NCI-H1694 treated with DMSO at 0.1 percent for 48 hours (cell line): ENCODE results near the gene FRMD4B.

Source experiments
- DNase-seq: peaks from one replicate; lab custom pipeline; 2025; lab: John Stamatoyannopoulos, UW

FRMD4B gene

DNA sequence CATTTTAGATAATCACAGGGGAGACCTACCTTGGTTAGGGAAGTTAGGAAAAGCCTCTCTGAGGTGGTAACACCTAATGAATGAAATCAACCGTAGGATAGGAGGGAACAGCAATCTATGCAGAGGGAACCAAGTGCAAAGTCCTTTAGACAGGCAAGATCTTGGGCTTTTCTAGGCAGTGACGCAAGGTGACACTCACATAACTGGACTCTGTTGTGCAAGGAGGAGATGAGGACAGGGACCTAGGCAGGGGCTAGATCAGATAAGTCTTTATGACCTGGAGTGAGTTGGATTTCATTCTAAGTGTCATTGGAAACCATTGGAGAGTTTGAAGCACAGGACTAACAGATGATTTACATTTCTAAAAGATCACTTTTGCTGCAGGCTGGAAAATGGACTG is 258.9 kb downstream of the FRMD4B start:
- no peak for DNase-seq

DNA sequence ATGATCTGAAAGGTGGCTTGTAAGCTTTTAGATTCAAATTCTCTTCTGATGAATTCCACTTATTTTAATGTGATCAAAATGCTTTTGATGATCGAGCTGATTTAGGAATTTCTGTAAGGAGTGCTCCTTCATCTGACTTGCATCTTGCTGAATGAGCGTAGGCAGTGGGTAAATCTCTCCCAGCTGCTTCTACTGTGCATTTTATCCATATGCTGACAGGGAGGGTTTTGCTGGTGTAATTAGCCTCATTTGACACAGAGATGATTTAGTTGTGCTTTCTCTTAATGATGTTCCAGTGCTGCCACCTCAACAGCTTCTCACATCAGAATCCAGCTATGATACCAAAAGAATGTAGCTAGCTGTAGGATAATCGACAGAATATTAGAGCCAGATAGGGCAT is 259.7 kb downstream of the FRMD4B start:
- no peak for DNase-seq

DNA sequence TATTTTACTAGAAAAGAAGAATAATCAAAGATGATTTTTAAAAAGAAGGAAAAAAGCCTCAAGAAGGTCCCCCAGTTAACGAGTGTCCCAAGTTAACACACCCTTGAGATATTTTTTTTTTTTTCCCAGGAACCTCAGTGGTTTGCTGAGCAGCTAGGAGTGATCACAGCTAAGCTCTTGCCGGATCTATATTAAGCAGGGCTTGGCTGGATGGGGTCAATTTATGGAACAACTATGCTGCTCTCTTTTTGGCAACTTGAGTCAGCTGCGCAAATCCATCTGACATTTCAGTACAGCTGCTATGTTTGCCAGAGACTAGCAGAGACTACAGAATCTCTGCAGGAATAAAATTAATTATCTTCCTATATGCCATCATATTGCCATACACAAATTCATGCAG is 263.5 kb downstream of the FRMD4B start, which contains the start of gene LMOD3:
LMOD3 (minus strand) TSS at position 193 of the 400 bp plus-strand sequence. CDS start 209 bp downstream, outside the sequence.
- no peak for DNase-seq

DNA sequence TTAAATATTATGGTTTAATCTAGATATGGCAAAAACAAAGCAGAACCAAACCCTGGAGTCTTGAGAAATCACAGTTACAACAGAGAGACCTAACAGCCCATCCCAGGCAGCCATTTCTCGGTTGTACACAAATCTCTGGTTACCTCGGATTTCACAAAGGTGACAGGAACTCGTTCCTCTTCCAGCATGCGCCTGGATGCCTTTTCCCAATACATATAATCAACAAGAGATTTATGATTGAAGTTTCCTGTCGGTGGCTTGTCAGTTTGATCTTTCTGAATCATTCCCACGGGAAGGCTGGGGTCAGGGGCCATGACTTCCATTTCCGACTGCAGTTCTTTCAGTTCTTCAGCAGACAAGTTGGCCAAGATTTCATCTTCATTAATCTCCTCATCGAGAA is 263.9 kb downstream of the FRMD4B start:
- no peak for DNase-seq

DNA sequence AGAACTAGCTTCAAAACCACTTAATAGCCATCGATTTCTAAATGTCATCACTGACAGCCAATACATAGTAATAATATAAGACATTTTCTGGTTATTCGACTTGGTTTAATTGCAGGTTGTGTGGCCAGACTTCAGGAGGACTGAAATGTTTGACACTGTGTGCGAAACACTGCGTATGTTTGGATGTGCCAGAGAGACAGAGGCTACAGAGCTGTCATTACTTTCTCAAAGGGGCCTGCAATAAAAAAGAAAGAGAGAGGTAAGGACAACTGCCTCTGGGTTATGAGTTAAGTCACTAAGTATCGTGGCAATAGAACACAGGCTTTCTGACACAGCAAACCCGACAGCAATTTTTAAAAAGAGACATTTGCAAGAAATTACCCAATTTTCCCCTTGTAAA is 264.4 kb downstream of the FRMD4B start:
- DNase-seq: no peak

DNA sequence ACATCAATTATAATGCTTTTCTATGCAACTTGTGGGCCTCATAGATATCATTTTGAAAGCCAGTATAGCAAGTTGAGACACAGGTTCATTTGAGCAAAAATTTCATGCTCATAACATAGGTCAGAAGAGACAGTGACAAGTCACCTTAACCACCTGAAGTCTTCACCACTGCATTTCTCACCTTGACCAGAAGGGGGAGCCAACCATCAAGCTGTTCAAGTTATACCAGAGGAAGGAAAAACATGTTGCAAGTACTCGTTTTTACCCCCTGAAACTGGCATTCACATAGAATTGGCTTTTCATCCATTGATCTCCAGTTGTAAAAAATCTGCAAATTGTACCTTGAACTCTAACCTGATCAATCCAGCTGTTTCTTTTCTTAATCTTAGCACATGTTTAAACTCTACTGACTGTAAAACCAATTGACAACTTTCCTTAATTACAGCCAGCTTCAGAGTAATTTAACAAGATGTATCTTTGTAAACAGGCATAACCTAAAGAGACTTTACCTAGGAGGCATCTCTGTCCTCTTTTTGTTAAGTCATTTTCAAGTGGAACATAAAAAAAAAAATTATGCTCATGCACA is 264.9 kb downstream of the FRMD4B start:
- peak; percentile 0 for DNase-seq
